ENCODE data around the gene KHK. TPM values are rescaled to one million over a fixed set of nuclear protein-coding genes. Genes with fewer than 3 reads are reported as not detected.
A peak's percentile ranks its signal among the peaks of the same experiment; 100 is the strongest.

The KHK gene
- total and polyA plus RNA-seq, 4 experiments from 2014 or later = 6.0 to 8.6 (median 7.2) TPM

DNA sequence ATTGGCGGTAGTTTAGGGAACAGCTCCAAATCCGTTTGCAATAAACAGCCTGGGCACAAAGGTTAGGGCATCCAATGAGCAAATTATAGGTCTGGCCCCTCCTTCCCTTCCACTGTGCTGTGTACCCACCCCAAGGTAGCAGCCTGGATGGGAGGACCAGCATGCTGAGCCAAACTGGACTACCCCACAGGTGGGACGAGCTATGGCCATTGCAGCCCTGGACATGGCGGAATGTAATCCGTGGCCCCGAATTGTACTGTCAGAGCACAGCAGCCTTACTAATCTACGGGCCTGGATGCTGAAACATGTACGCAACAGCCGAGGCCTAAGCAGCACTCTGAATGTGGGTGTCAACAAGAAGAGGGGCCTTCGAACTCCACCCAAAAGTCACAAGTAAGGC, 28.4 kb upstream of the KHK start:
- H3K9me3 ChIP-seq (ENCODE audit: control insufficient read depth in 1 of 2, low read length in 2 of 2) = no peaks in the 10 kb centered on the region
- no peaks in the 10 kb centered on the region for H3K4me1 ChIP-seq (ENCODE audit: insufficient read depth, low read length)
- peak overlapping the region in 4 of 7 donors; percentile 9 to 41 (median 27) for H3K27ac Mint-ChIP-seq
- H3K4me3 Mint-ChIP-seq = no peak overlapping the region
- H3K27ac ChIP-seq (ENCODE audit: low read depth, low read length) = no peak overlapping the region
- peaks cover 0 to 7% (median 4%) of the 10 kb centered on the region in 4 donors for H3K4me1 Mint-ChIP-seq
- intact Hi-C loops (cut with micrococcal nuclease) = no loop called here
- peaks cover 10% of the 10 kb centered on the region for H3K36me3 ChIP-seq (ENCODE audit: insufficient read depth, low read length)
- CTCF ChIA-PET (ENCODE audit: partially characterized antibody) = interaction anchor here (0.7 kb wide), 1 partner anchor 28 kb away, joined by 4 read pairs; no protein-coding TSS in a partner anchor
- no peaks in the 10 kb centered on the region for H3K9me3 Mint-ChIP-seq
- H3K36me3 Mint-ChIP-seq = peaks cover 20 to 47% of the 10 kb centered on the region in 2 donors
- H3K27me3 Mint-ChIP-seq = no peaks in the 10 kb centered on the region
- no peaks in the 10 kb centered on the region for H3K27me3 ChIP-seq (ENCODE audit: insufficient read depth, low read length)
- DNase-seq = no peak
- no peak overlapping the region for H3K4me3 ChIP-seq (ENCODE audit: low read length in 2 of 2)
- POLR2A ChIA-PET (ENCODE audit: partially characterized antibody) = interaction anchor here (0.9 to 13.9 kb wide), 3 partner anchors 8 to 17 kb away, joined by 3 to 402 read pairs (median 53); partner anchors contain the start of genes AGBL5, EMILIN1 and OST4

DNA sequence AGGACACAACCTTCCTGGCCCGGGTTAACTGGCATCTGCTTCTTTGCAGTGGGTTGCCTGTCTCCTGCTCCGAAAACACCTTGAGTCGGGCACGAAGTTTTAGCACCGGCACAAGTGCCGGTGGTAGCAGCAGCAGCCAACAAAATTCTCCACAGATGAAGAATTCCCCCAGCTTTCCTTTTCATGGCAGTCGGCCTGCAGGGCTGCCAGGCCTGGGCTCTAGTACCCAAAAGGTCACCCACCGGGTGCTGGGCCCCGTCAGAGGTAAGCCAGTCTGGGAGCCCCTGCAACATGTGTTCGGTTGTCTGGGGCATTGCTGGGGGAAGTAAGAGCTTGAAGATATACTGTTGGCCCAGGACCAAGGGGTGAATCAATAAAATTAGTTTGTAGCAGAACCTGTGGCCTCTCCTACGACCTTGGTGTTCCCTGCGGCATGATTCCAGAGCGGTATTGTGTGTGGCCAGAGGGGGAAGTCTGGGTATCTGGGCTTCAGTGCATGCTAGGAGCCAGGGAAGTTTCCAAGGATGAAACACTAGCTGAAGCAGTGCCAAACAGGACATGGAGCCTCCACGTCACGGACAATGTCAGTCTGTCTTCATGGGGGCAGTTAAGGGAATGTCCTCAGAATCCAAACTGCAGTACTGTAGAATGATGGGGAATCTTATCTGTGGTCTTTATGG, 27.3 kb upstream of the KHK start:
- peaks cover 10% of the 10 kb centered on the region for H3K36me3 ChIP-seq (ENCODE audit: insufficient read depth, low read length)
- Mint-ChIP-seq H3K27me3 (no peaks in the 10 kb centered on the region), H3K4me3 (no peak overlapping the region), H3K4me1 (peaks cover 0 to 11% (median 7%) of the 10 kb centered on the region in 4 donors), H3K9me3 (no peaks in the 10 kb centered on the region), H3K27ac (peak overlapping the region in 4 of 7 donors; percentile 22 to 72 (median 57)), H3K36me3 (peaks cover 23 to 49% of the 10 kb centered on the region in 2 donors)
- intact Hi-C loops (cut with micrococcal nuclease) = no loop called here
- H3K27me3 ChIP-seq (ENCODE audit: insufficient read depth, low read length) = no peaks in the 10 kb centered on the region
- no peak overlapping the region for H3K4me3 ChIP-seq (ENCODE audit: low read length in 2 of 2)
- ChIA-PET POLR2A (ENCODE audit: partially characterized antibody) (interaction anchor here (0.6 to 13.9 kb wide), 4 partner anchors 9 to 294 kb away, joined by 3 to 402 read pairs (median 28); partner anchors contain the start of genes AGBL5, EMILIN1 and OST4), CTCF (ENCODE audit: partially characterized antibody) (no interaction called here)
- H3K9me3 ChIP-seq (ENCODE audit: control insufficient read depth in 1 of 2, low read length in 2 of 2) = no peaks in the 10 kb centered on the region
- no peak overlapping the region for H3K27ac ChIP-seq (ENCODE audit: low read depth, low read length)
- DNase-seq = no peak
- H3K4me1 ChIP-seq (ENCODE audit: insufficient read depth, low read length) = no peaks in the 10 kb centered on the region

DNA sequence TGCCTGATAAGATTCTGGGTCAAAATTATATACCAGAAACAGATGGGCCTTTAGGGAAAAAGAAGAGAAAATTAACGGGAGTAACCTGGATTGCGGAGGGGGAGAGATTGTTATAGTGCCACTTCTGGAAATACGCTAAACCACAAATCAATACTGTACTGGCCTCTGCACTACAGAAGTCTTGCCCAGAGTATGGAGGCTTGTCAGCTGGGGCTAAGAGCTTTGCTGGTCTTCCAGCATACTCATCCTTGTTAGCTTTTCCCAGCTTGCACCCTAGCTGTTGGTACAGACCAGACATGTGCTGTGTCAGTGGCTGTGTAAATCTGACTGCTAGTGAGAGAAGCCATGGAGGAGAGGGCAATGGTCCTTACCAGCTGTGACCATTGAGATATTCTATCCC, 26.2 kb upstream of the KHK start:
- DNase-seq = no peak
- Histone ChIP-seq H3K27me3 (ENCODE audit: insufficient read depth, low read length) (no peaks in the 10 kb centered on the region), H3K4me3 (ENCODE audit: low read length in 2 of 2) (no peak overlapping the region), H3K4me1 (ENCODE audit: insufficient read depth, low read length) (no peaks in the 10 kb centered on the region), H3K27ac (ENCODE audit: low read depth, low read length) (no peak overlapping the region), H3K36me3 (ENCODE audit: insufficient read depth, low read length) (peaks cover 6% of the 10 kb centered on the region), H3K9me3 (ENCODE audit: control insufficient read depth in 1 of 2, low read length in 2 of 2) (no peaks in the 10 kb centered on the region)
- ChIA-PET POLR2A (ENCODE audit: partially characterized antibody) (interaction anchor here (0.6 to 13.9 kb wide), 3 partner anchors 10 to 303 kb away, joined by 3 to 402 read pairs (median 53); partner anchors contain the start of genes AGBL5, EMILIN1 and OST4), CTCF (ENCODE audit: partially characterized antibody) (interaction anchor here (1.1 kb wide), 1 partner anchor 27 kb away, joined by 3 read pairs; the partner anchor contains the start of gene KHK)
- Mint-ChIP-seq H3K36me3 (peaks cover 18 to 45% of the 10 kb centered on the region in 2 donors), H3K4me1 (peaks cover 0 to 12% (median 7%) of the 10 kb centered on the region in 4 donors), H3K27me3 (no peaks in the 10 kb centered on the region), H3K4me3 (peak overlapping the region in 1 of 8 donors; percentile 36), H3K9me3 (no peaks in the 10 kb centered on the region), H3K27ac (peak overlapping the region in 1 of 7 donors; percentile 24)
- intact Hi-C loops (cut with micrococcal nuclease) = no loop called here

DNA sequence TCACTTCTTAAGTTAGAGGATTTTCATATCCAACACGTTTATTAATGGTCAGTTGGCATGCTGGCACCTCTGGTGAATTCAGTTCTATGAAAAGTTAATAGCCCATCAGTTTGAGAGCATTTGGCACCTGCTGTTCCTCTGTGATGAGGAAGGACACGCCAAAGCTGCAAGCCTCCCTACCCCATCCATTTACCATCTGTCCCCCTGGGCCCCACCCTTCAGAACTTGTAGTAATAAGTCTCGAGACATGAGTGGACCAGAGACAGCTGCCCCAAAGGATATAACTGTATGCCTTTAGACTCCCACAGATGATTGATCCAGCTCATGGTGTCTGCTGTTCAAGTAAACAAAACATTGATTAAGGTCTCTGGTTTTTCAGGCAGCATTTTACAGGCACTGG, 21.4 kb upstream of the KHK start:
- H3K27me3 ChIP-seq (ENCODE audit: insufficient read depth, low read length) = no peaks in the 10 kb centered on the region
- no peak overlapping the region for H3K4me3 Mint-ChIP-seq
- no peak overlapping the region for H3K4me3 ChIP-seq (ENCODE audit: low read length in 2 of 2)
- peaks cover 16% of the 10 kb centered on the region for H3K4me1 ChIP-seq (ENCODE audit: insufficient read depth, low read length)
- intact Hi-C loops (cut with micrococcal nuclease) = no loop called here
- peaks cover 35 to 58% of the 10 kb centered on the region in 2 donors for H3K36me3 Mint-ChIP-seq
- H3K9me3 ChIP-seq (ENCODE audit: control insufficient read depth in 1 of 2, low read length in 2 of 2) = no peaks in the 10 kb centered on the region
- peaks cover 25 to 42% (median 39%) of the 10 kb centered on the region in 4 donors for H3K4me1 Mint-ChIP-seq
- H3K27ac ChIP-seq (ENCODE audit: low read depth, low read length) = no peak overlapping the region
- H3K27me3 Mint-ChIP-seq = no peaks in the 10 kb centered on the region
- no peak for DNase-seq
- H3K27ac Mint-ChIP-seq = peak overlapping the region in 2 of 7 donors; percentile 33 to 88
- no peaks in the 10 kb centered on the region for H3K9me3 Mint-ChIP-seq
- H3K36me3 ChIP-seq (ENCODE audit: insufficient read depth, low read length) = peaks cover 26% of the 10 kb centered on the region
- CTCF ChIA-PET (ENCODE audit: partially characterized antibody) = interaction anchor here (1.1 to 1.4 kb wide), 3 partner anchors 12 to 16 kb away, joined by 4 to 5 read pairs (median 4); partner anchors contain the start of gene AGBL5
- POLR2A ChIA-PET (ENCODE audit: partially characterized antibody) = interaction anchor here (1.4 to 8.1 kb wide), 5 partner anchors 8 to 20 kb away, joined by 4 to 53 read pairs (median 5); partner anchors contain the start of gene AGBL5

DNA sequence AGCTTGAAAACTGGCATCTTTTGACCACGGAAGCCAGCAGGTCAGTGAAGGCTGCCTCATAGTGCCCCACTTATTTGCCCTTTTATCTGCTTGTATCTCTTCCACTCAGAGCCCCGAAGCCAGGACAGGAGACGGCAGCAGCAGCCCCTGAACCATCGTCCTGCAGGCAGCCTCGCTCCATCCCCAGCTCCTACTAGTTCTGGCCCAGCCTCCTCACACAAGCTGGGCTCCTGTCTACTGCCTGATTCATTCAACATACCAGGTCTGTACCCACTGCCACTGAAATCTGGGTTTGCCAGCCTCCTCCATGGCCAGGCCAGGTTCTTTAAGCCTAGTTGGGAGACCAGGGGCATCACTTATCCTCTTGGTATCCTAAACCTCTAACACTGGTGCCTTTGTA, 19.2 kb upstream of the KHK start:
- peaks cover 26% of the 10 kb centered on the region for H3K36me3 ChIP-seq (ENCODE audit: insufficient read depth, low read length)
- POLR2A ChIA-PET (ENCODE audit: partially characterized antibody) = interaction anchor here (0.9 to 18.9 kb wide), 3 partner anchors 12 to 67 kb away, joined by 4 to 402 read pairs (median 187); partner anchors contain the start of genes AGBL5, KHK and PREB

DNA sequence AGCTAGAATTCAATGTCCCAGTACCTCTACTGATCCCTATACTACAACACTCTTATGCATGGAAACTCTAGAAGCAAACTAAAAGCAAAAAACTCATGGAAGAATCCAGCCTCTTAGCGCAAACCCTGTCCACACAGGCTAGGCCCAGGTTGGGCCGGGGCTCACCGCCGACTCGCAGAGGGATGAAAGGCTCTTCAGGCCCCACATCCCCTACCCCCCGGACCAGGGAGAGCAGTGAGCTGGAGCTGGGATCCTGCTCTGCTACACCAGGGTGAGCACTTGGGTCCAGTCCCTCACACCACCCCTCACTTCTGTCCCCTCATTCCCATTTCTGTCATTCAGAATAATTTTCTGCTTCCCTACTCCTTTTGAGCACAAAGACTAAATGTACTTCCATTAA, 17.1 kb upstream of the KHK start:
- H3K27me3 ChIP-seq (ENCODE audit: insufficient read depth, low read length) = no peaks in the 10 kb centered on the region
- Mint-ChIP-seq H3K9me3 (no peaks in the 10 kb centered on the region), H3K27ac (peak overlapping the region in 6 of 7 donors; percentile 20 to 96 (median 78)), H3K4me1 (peaks cover 31 to 71% (median 60%) of the 10 kb centered on the region in 4 donors), H3K4me3 (peak overlapping the region in 7 of 8 donors; percentile 6 to 97 (median 36)), H3K27me3 (no peaks in the 10 kb centered on the region), H3K36me3 (peaks cover 24 to 47% of the 10 kb centered on the region in 2 donors)
- no peaks in the 10 kb centered on the region for H3K9me3 ChIP-seq (ENCODE audit: control insufficient read depth in 1 of 2, low read length in 2 of 2)
- no peak for DNase-seq
- POLR2A ChIA-PET (ENCODE audit: partially characterized antibody) = interaction anchor here (8.9 to 18.9 kb wide), 2 partner anchors 14 kb away, joined by 187 to 402 read pairs; partner anchors contain the start of genes AGBL5 and KHK
- peaks cover 26% of the 10 kb centered on the region for H3K36me3 ChIP-seq (ENCODE audit: insufficient read depth, low read length)
- H3K27ac ChIP-seq (ENCODE audit: low read depth, low read length) = peak overlapping the region; percentile 95
- H3K4me3 ChIP-seq (ENCODE audit: low read length in 2 of 2) = no peak overlapping the region
- intact Hi-C loops (cut with micrococcal nuclease) = no loop called here
- CTCF ChIA-PET (ENCODE audit: partially characterized antibody) = interaction anchor here (1.1 to 2.8 kb wide), 3 partner anchors 17 to 19 kb away, joined by 3 to 8 read pairs (median 4); partner anchors contain the start of genes AGBL5 and KHK
- H3K4me1 ChIP-seq (ENCODE audit: insufficient read depth, low read length) = peaks cover 46% of the 10 kb centered on the region

More for the DNA sequence above, 19.2 kb upstream of the KHK start:
- DNase-seq = no peak
- Histone ChIP-seq H3K27me3 (ENCODE audit: insufficient read depth, low read length) (no peaks in the 10 kb centered on the region), H3K27ac (ENCODE audit: low read depth, low read length) (no peak overlapping the region), H3K4me1 (ENCODE audit: insufficient read depth, low read length) (peaks cover 30% of the 10 kb centered on the region), H3K9me3 (ENCODE audit: control insufficient read depth in 1 of 2, low read length in 2 of 2) (no peaks in the 10 kb centered on the region), H3K4me3 (ENCODE audit: low read length in 2 of 2) (no peak overlapping the region)
- H3K36me3 Mint-ChIP-seq = peaks cover 34 to 63% of the 10 kb centered on the region in 2 donors
- no peaks in the 10 kb centered on the region for H3K9me3 Mint-ChIP-seq
- H3K4me1 Mint-ChIP-seq = peaks cover 30 to 60% (median 53%) of the 10 kb centered on the region in 4 donors
- CTCF ChIA-PET (ENCODE audit: partially characterized antibody) = interaction anchor here (1.8 to 2.8 kb wide), 2 partner anchors 15 to 17 kb away, joined by 4 to 8 read pairs; partner anchors contain the start of gene AGBL5
- no peaks in the 10 kb centered on the region for H3K27me3 Mint-ChIP-seq
- peak overlapping the region in 1 of 7 donors; percentile 18 for H3K27ac Mint-ChIP-seq
- intact Hi-C loops (cut with micrococcal nuclease) = no loop called here
- no peak overlapping the region for H3K4me3 Mint-ChIP-seq

Measured in CD4-positive, alpha-beta memory T cell (primary cell).